ENCODE results near the gene GRK5.

DNA sequence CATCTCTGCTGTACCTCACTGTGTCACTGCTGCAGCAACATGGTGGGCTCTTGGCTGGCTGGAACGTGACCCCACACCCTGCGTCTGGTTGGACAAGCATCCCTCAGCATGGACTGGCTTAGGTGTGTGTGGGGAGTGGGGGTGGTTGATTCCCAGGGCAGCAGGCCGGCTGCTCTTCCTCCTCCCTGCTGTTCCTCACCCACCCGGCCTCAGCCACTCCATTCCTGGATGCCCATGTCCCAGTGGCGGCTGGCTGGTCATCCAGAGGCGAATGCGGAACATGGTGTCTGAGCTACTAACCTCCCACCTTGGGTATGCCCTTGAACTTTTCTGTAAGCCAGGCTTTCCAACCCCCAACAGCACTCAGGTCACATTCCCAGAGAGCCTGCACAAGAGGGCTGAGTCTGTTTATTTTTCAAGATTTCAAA, 81.2 kb downstream of the GRK5 start:
- TF ChIP-seq, protein P1, sequence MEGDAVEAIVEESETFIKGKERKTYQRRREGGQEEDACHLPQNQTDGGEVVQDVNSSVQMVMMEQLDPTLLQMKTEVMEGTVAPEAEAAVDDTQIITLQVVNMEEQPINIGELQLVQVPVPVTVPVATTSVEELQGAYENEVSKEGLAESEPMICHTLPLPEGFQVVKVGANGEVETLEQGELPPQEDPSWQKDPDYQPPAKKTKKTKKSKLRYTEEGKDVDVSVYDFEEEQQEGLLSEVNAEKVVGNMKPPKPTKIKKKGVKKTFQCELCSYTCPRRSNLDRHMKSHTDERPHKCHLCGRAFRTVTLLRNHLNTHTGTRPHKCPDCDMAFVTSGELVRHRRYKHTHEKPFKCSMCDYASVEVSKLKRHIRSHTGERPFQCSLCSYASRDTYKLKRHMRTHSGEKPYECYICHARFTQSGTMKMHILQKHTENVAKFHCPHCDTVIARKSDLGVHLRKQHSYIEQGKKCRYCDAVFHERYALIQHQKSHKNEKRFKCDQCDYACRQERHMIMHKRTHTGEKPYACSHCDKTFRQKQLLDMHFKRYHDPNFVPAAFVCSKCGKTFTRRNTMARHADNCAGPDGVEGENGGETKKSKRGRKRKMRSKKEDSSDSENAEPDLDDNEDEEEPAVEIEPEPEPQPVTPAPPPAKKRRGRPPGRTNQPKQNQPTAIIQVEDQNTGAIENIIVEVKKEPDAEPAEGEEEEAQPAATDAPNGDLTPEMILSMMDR (IDR thresholded peaks at IDR 0.05; ENCODE audit: low read depth, low read length), result no peak
- no peak for TF ChIP-seq EZH2phosphoT487 (IDR thresholded peaks at IDR 0.05; ENCODE audit: low read depth)

All from OCI-LY3 (cell line).